Stromal cell of bone marrow (primary cell): ENCODE results near the gene C11orf21.
"Not testable (repeated sequence)": the region's sequence is repeated elsewhere in the genome, so short reads cannot be mapped to it uniquely, and the experiment has no call there.

Experiments used
- DNase-seq: peaks from one replicate; pipeline ENCODE4 v3.0.0-alpha.2; 2012; ENCODE audit warnings: low read depth

Gene C11orf21

GRCh38 chr11:2301631-2302305 lies at the start of gene C11orf21, which contains the start of gene TSPAN32:
TSS of gene C11orf21 (minus strand) at chr11:2301918. CDS start at chr11:2301808, 110 bp downstream.
TSS of gene TSPAN32 (plus strand) at chr11:2302013. CDS start at chr11:2302150, 137 bp downstream.
- DNase-seq: peak; percentile 11

DNA sequence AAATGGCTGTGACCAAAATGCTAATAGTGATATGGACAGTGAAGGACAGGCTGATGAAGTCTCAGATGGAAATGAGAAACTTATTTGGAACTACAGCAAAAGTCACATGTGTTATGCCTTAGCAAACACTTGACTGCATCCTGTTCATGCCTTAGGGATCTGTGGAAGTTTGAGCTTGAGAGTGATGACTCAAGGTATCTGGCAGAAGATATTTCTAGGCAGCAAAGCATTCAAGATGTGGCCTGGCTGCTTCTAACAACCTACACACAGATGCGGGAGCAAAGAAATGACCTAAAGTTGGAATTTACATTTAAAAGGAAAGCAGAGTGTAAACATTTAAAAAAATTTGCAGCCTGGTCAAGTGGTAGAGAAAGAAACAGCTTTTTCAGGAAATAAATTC lies 47.3 kb upstream of the C11orf21 start:
- DNase-seq: peak; percentile 38

- DNase-seq: no peak
These were observed 45.7 kb upstream of the C11orf21 start for GRCh38 chr11:2347308-2347830.

- no peak for DNase-seq
These were observed 45.0 kb upstream of the C11orf21 start for GRCh38 chr11:2346586-2347307.

DNA sequence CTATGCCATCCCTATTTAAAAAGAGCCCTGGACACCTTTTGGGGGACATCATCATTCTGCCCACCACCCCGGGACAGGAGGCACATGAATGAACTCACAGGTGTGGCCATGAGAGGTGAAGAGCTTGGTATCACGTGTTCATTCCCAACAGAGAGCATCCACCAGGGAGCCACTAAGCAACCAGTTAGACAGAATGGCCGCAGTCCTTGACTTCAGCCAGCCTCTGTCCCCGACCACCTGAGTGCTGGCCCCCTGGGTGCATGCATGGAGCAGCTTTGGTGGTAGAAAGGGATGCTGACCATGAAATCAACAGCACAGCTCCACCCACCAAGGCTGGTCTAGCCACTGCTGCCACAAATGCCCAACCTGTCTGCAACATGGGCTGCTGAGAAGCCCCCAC lies 44.3 kb upstream of the C11orf21 start:
- DNase-seq: no peak

DNA sequence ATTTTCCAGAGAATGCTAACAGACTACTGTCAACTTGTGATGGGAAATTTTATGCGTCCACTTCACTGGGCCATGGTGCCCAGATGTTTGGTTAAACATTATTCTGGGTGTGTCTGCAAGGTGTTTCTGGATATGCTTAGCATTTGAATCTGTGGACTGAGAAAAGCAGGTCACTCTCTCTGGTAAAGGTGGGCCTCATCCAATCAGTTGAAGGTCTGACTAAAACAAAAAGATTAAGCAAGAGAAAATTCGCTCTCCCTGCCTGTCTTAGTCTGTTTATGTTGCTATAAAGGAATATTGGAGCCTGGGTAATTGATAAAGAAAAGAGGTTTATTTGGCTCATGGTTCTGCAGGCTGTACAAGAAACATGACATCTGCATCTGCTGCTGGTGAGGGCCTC lies 43.3 kb upstream of the C11orf21 start:
- DNase-seq: no peak

DNA sequence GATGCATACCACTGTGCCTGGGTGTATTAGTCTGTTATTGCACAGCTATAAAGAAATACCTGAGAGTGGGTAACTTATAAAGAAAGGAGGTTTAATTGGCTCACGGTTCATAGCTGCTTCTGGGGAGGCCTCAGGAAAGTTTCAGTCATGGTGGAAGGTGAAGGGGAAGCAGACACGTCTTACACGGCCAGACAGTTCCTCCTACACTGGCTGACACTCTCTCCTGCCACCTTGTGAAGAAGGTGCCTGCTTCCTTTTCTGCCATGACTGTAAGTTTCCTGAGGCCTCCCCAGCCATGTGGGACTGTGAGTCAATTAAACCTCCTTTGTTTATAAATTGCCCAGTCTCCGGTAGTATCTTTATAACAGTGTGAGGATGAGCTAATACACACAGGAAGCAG lies 41.8 kb upstream of the C11orf21 start:
- no peak for DNase-seq

DNA sequence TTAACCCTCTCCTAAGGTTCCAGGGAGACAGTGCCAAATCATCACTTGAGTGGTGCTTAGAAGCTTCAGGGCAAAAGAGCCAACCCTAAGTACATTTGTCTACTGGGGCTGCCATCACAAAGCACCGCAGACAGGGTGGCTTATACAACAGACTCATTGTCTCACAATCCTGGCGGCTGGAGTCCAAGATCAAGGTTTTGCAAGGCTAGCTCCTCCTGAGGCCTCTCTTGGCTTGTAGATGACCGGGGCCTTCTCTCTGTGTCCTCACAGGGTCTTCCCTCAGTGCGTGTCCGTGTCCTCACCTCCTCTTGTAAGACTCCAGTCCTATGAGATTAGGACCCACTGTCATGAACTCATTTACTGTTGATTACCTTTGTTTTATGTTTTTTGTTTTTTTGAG lies 41.3 kb upstream of the C11orf21 start:
- no peak for DNase-seq

DNA sequence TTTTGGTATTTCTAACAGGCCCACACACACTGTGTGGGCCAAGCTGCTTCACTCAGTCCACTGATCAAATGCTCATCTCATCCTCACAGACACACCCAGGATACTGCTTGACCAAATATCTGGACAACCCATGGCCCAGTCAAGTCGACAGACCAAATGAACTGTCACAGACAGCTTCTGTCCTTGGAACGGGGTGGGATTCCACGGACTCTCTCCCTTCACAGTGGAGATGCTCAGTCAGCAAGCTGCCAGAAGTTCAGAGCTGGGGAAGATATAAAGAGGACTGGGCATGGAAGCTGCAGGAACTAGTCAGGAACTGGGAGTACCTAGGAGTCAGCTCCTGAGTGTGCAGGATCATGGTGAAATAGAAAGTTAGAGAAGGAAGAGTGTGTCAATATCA lies 40.8 kb upstream of the C11orf21 start:
- DNase-seq: no peak

DNA sequence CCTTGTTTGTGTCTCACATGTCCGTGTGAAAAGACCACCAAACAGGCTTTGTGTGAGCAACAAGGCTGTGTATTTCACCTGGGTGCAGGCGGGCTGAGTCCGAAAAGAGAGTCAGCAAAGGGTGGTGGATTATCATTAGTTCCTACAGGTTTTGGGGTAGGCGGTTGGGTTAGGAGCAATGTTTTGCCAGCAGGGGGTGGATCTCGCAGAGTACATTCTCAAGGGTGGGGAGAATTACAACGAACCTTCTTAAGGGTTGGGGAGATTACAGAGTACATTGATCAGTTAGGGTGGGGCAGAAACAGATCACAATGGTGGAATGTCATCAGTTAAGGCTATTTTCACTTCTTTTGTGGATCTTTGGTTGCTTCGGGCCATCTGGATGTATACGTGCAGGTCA lies 37.0 kb upstream of the C11orf21 start:
- DNase-seq: not testable (repeated sequence)

GRCh38 chr11:2335286-2335685 lies 33.6 kb upstream of the C11orf21 start:
- not testable (repeated sequence) for DNase-seq

GRCh38 chr11:2333486-2334205 lies 31.9 kb upstream of the C11orf21 start:
- DNase-seq: not testable (repeated sequence)

GRCh38 chr11:2332569-2332968 lies 30.9 kb upstream of the C11orf21 start:
- not testable (repeated sequence) for DNase-seq

- no peak for DNase-seq
These were observed 29.7 kb upstream of the C11orf21 start for GRCh38 chr11:2331404-2331803.

GRCh38 chr11:2330696-2331095 lies 29.0 kb upstream of the C11orf21 start:
- DNase-seq: no peak

- no peak for DNase-seq
These were observed 27.8 kb upstream of the C11orf21 start for GRCh38 chr11:2329551-2329950.

DNA sequence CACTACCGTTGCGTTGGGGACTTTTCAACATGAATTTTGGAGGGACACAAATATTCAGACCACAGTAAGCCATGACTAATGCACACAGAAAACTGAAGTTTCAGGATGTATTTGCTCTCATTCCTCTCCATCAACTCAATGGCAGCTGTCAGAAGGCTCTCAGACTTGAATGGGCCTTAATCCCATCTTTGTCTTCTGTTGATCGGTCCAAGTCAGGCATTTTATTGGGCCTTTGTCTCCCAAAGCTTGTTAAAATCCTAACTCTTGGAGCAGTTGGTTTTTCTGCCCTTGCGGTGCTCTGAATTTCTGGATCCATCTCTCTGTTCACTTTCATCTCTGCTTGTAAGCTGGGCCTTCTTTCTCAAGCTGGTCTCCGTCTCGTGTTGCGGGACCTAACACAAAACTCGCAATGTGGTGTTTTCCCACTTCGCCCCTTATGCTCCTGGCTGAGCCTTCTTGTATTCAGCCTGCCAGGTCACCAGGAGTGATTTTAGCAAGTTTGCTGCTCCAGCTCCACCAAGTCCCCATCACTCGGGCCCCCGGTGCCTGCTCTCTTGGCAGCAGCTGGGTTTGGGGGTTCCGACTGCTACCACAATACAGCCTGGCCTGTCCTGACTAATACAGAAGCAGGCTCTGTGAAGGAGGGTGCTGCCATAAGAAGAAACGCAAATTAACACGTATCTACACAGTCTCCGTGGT lies 27.1 kb upstream of the C11orf21 start:
- DNase-seq: no peak

GRCh38 chr11:2328021-2328420 lies 26.3 kb upstream of the C11orf21 start:
- no peak for DNase-seq

DNA sequence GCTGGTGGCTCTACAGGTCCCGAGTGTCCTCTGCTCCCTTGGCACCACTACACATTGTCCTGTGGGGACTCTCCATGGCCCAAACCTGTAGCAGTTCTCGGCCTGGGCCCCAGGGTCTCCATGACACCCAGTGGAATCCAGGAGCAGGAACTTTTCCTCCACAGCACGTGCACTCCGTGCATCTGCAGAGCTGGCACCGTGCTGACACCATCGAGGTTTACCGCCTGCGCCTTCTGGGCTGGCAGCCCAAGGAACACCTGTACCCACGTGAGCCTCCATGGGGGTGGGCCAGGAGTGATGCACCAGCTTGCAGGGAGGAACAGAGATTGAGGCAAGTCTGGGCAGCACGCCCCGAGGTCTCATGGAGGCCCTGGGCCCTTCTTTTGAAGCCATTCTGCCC lies 25.3 kb upstream of the C11orf21 start:
- no peak for DNase-seq

- DNase-seq: no peak
These were observed 24.0 kb upstream of the C11orf21 start for GRCh38 chr11:2325719-2326118.

DNA sequence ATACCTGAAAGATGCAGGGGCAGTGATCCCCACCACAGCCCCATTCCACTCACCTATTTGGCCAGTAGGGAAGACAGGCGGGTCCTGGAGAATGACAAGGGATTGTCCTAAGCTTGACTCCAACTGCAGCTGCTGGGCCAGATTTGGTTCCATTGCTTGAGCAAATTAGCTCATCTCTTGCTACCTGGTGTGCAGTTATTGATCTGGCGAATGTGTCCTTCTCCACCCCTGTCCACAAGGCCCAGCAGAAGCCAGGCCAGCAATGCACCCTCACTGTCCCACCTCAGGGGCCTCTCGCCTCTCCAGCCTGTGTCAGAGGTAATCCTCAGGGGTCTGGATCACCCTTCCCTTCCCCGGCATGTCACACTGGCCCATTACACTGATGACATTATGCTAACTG lies 23.4 kb upstream of the C11orf21 start:
- DNase-seq: no peak

DNA sequence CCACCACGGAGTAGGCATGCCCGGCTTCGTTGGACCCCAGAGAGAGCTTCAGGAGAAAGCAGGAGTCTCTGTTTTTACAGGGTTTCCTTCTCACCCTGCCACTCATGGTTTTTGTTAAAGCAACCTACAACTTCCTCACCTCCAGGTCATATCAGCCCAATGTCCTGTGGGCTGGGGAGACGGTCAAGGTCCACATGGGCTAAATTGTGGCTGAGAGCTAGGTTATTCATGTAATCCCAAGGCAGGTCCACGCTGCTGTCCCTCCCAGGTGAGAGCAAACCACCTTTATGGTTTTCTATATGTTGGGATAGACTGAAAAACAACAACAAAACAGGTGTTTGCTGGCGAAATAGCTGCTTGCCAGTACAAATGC lies 19.6 kb upstream of the C11orf21 start:
- no peak for DNase-seq
